K562 (cell line): ENCODE data around the gene TYW1B. TPM values are rescaled to one million over a fixed set of nuclear protein-coding genes. Genes with fewer than 3 reads are reported as not detected.

Source experiments
- ATAC-seq: fragments of 200-7000 bp; cut with Tn5 transposase; 3 replicates; pipeline ENCODE4 v1.9.1; 2020; ENCODE audit warnings: moderate library complexity
- BruUV-seq: library from RNA; stranded (reverse); fragments of 400-500 nt; replicated peaks from 2 replicates; lab custom pipeline; 2021; lab: Mats Ljungman, UMichigan
- CTCF ChIA-PET: fragments of 300-600 bp; formaldehyde crosslinking; extraction: SDS; loops from one replicate; lab custom pipeline; 2021; ENCODE audit warnings: low intra/inter-chr PET ratio; lab: Yijun Ruan, JAX
- POLR2A ChIA-PET: fragments of 300-600, 350-650 bp; sonication (Branson Sonifier 250); formaldehyde crosslinking; extraction: SDS; loops from one replicate; lab custom pipeline; 2021; ENCODE audit warnings: antibody characterized with exemption, inconsistent platforms; lab: Yijun Ruan, JAX
- DNase-seq, 4 experiments: peaks; one replicate each; pipeline versions ENCODE4 v3.0.0 to v3.0.0-alpha.2; 2011 to 2018; ENCODE audit warnings: low spot score in 3 of 4, mixed read lengths in 3 of 4; ENCODE audit errors: extremely low read depth in 1 of 4
- FAIRE-seq: peaks from 2 replicates; lab custom pipeline; 2011; peaks lifted over from hg19 to GRCh38; lab: Jason Lieb, UNC
- H2AFZ ChIP-seq: 2 replicates; pipeline ENCODE4 v1.6.0; 2011; ENCODE audit warnings: low read depth, low read length, control low read depth, inconsistent platforms
- H3K27ac ChIP-seq: fragments of 200-600 bp; 3 replicates; pipeline ENCODE4 v1.8.0; 2011; ENCODE audit warnings: low read depth, mild to moderate bottlenecking, control low read depth, inconsistent platforms, low read length, moderate library complexity, mixed read lengths; ENCODE audit errors: extremely low read depth
- H3K27me3 ChIP-seq, 2 experiments: fragments of 300-600 bp in 1 of 2; 2 replicates in 1 of 2; 3 replicates in 1 of 2; pipeline versions ENCODE4 v1.6.0 to v1.8.0; 2011; ENCODE audit warnings: inconsistent platforms in 2 of 2, low read length in 2 of 2, mild to moderate bottlenecking in 1 of 2, mixed read lengths in 1 of 2, moderate library complexity in 1 of 2; ENCODE audit not compliant: control insufficient read depth in 2 of 2, insufficient read depth in 2 of 2
- H3K36me3 ChIP-seq: fragments of 300-600 bp; 3 replicates; pipeline ENCODE4 v1.8.0; 2011; ENCODE audit warnings: mild to moderate bottlenecking, low read length, inconsistent platforms; ENCODE audit not compliant: control insufficient read depth, insufficient read depth
- H3K4me1 ChIP-seq, 2 experiments: fragments of 200-600 bp in 1 of 2; replicated peaks in 1 of 2; 2 replicates in 1 of 2; 3 replicates in 1 of 2; pipeline versions ENCODE4 v1.5.1 to v1.8.0; 2011; ENCODE audit warnings: inconsistent platforms in 2 of 2, low read length in 2 of 2, mild to moderate bottlenecking in 1 of 2, mixed read lengths in 1 of 2, moderate library complexity in 1 of 2; ENCODE audit not compliant: control insufficient read depth in 2 of 2, insufficient read depth in 2 of 2
- H3K4me2 ChIP-seq: 2 replicates; pipeline ENCODE4 v1.6.1; 2011; ENCODE audit warnings: low read length, control low read depth, inconsistent platforms, mixed read lengths; ENCODE audit not compliant: insufficient read depth
- H3K4me3 ChIP-seq: fragments of 200-600 bp; sonication (generic), shearing (Covaris generic); 2 replicates; pipeline ENCODE4 v1.5.1; 2016; ENCODE audit warnings: control low read depth, inconsistent platforms
- H3K79me2 ChIP-seq: fragments of 200-600 bp; 3 replicates; pipeline ENCODE4 v1.8.0; 2011; ENCODE audit warnings: low read length, inconsistent platforms; ENCODE audit not compliant: control insufficient read depth, insufficient read depth
- H3K9ac ChIP-seq, 2 experiments: 2 replicates each; pipeline versions ENCODE4 v1.6.0 to v1.6.1; 2011; ENCODE audit warnings: low read depth in 2 of 2, low read length in 2 of 2, control low read depth in 1 of 2, inconsistent platforms in 1 of 2, mild to moderate bottlenecking in 1 of 2, mixed read lengths in 1 of 2; ENCODE audit not compliant: insufficient read depth in 1 of 2
- H3K9me1 ChIP-seq: one replicate; pipeline ENCODE4 v1.6.0; 2011; ENCODE audit warnings: inconsistent platforms, mild to moderate bottlenecking, low read length, moderate library complexity; ENCODE audit not compliant: control insufficient read depth, insufficient read depth
- H3K9me3 ChIP-seq: replicated peaks from 2 replicates; pipeline ENCODE4 v1.5.1; 2011; ENCODE audit warnings: low read depth, low read length, inconsistent platforms; ENCODE audit not compliant: control insufficient read depth, insufficient read depth
- H4K20me1 ChIP-seq: replicated peaks from 2 replicates; pipeline ENCODE4 v1.6.1; 2011; ENCODE audit warnings: low read length, inconsistent platforms, mixed read lengths; ENCODE audit not compliant: control insufficient read depth, insufficient read depth
- C11orf30 ChIP-seq: fragments of 450-650 bp; IDR thresholded peaks from 2 replicates; pipeline ENCODE4 v1.6.1; 2016; ENCODE audit warnings: low read depth, mild to moderate bottlenecking
- MAFF ChIP-seq: IDR thresholded peaks from 2 replicates; pipeline ENCODE4 v1.6.1; 2012; ENCODE audit warnings: low read length, improper control_type of control experiment
- MAFG ChIP-seq: fragments of 450-650 bp; conservative IDR thresholded peaks from 2 replicates; pipeline ENCODE4 v1.6.1; 2016; ENCODE audit warnings: missing genetic modification characterization, missing compliant biosample characterization
- MAFK ChIP-seq: IDR thresholded peaks from 2 replicates; pipeline ENCODE4 v1.6.1; 2011; ENCODE audit warnings: low read length, improper control_type of control experiment
- POLR3G ChIP-seq: IDR thresholded peaks from 2 replicates; pipeline ENCODE4 v1.6.1; 2011; ENCODE audit not compliant: insufficient read length, insufficient replicate concordance; ENCODE audit errors: extremely low read depth
- ZBTB34 ChIP-seq: fragments of 250-450 bp; sonication (Bioruptor Pico); IDR thresholded peaks from 2 replicates; pipeline ENCODE4 v1.8.0; 2021; ENCODE audit warnings: mild to moderate bottlenecking, moderate library complexity
- ZNF316 ChIP-seq: fragments of 450-650 bp; IDR thresholded peaks from 2 replicates; pipeline ENCODE4 v1.6.1; 2016
- ZNF583 ChIP-seq: fragments of 250-450 bp; sonication (Bioruptor Pico); IDR thresholded peaks from 2 replicates; pipeline ENCODE4 v1.4.0; 2020
- whole genome bisulfite sequencing: fragments of 100-300 bp; shearing (Covaris generic); methylation state at CpG from one replicate; pipeline ENCODE4 v1.1.6; 2016; ENCODE audit warnings: low coverage, mixed read lengths; ENCODE audit not compliant: insufficient coverage; ENCODE audit errors: missing lambda C conversion rate; 5-methylcytosine and 5-hydroxymethylcytosine counted together
- in situ Hi-C: fragments of 300-500 bp; cut with MboI; formaldehyde crosslinking; loops from 4 replicates; pipeline ENCODE4 v1.15.0; 2018; ENCODE audit warnings: inconsistent platforms, mixed read lengths
- intact Hi-C: fragments of 100-400 bp; cut with micrococcal nuclease; formaldehyde crosslinking; loops from 2 replicates; pipeline ENCODE4 v1.14.2; 2022
- polyA plus RNA-seq, 8 experiments: library from polyadenylated mRNA; depleted of rRNA in 4 of 8; stranded (reverse) in 5 of 8; unstranded in 3 of 8; fragments of >200 nt; fragmentation: Nextera tagmentation in 2 of 8; fragmentation: Illumina TruSeq in 1 of 8; extraction: Ambion mirVana in 2 of 8; extraction: Trizol in 1 of 8; gene quantifications; 2 replicates each; pipeline versions ENCODE4 v1.2.1 to v1.2.3, GENCODE V29; 2011 to 2014; ENCODE audit warnings: inconsistent platforms in 1 of 8, missing spikeins in 1 of 8
- total RNA-seq, 7 experiments: library from RNA; depleted of rRNA in 6 of 7; stranded (reverse); fragments of >200 nt in 6 of 7; fragmentation: Illumina TruSeq in 2 of 7; extraction: Trizol in 2 of 7; gene quantifications; 2 replicates each; pipeline versions ENCODE4 v1.2.1 to v1.2.3, GENCODE V29; 2011 to 2021; ENCODE audit warnings: low replicate concordance in 1 of 7

The TYW1B gene
- total and polyA plus RNA-seq, 9 of the 15 experiments (the other 6 are each of a cell fraction or from before 2014, with no cell fraction given) = 5.8 to 14.7 (median 9.8) TPM

GRCh38 chr7:72577107-72577506 lies 250.9 kb downstream of the TYW1B start:
- POLR2A ChIA-PET = no interaction called here
- ATAC-seq = no peak
- BruUV-seq = no TSS peak
- Histone ChIP-seq H4K20me1 (no peaks in the 10 kb centered on the region), H3K4me2 (no peak overlapping the region), H3K27me3 (no peaks in the 10 kb centered on the region), H3K36me3 (no peaks in the 10 kb centered on the region), H2AFZ (no peak overlapping the region), H3K79me2 (no peaks in the 10 kb centered on the region), H3K9me3 (no peaks in the 10 kb centered on the region), H3K27ac (no peak overlapping the region), H3K9me1 (no peaks in the 10 kb centered on the region), H3K4me1 (no peaks in the 10 kb centered on the region), H3K4me3 (no peak overlapping the region), H3K9ac (no peak overlapping the region)
- no peak for DNase-seq
- TF ChIP-seq ZNF316 (peak; percentile 79), ZBTB34 (CRISPR knock-in tag) (no peak), MAFF (peak; percentile 67), MAFK (peak; percentile 56; the same call in 1 of the 2 replicates), ZNF583 (CRISPR knock-in tag) (no peak), POLR3G (no peak), C11orf30 (peak; percentile 62), MAFG (tag) (peak; percentile 58)
- FAIRE-seq = no peak
- intact Hi-C loops (no loop called here), in situ Hi-C loops (no loop called here)
- CTCF ChIA-PET = no interaction called here
- 100% methylated on average over 2 of the region's 2 CpGs for WGBS
